Posterior cingulate gyrus (tissue), 11 donors: ENCODE data around the gene AP3S1.
"Not testable (repeated sequence)": the region's sequence is repeated elsewhere in the genome, so short reads cannot be mapped to it uniquely, and the experiment has no call there.

Source experiments
- DNase-seq, 10 donors: peaks; one replicate each; pipeline versions ENCODE4 v3.0.0 to v3.0.0-alpha.2; 2020 to 2021; ENCODE audit warnings: mixed read lengths in 3 of 10
- intact Hi-C: fragments of 100-400 bp; cut with DNase I; formaldehyde crosslinking; loops from one replicate; pipeline ENCODE4 v1.15.1; 2023

Gene AP3S1

DNA sequence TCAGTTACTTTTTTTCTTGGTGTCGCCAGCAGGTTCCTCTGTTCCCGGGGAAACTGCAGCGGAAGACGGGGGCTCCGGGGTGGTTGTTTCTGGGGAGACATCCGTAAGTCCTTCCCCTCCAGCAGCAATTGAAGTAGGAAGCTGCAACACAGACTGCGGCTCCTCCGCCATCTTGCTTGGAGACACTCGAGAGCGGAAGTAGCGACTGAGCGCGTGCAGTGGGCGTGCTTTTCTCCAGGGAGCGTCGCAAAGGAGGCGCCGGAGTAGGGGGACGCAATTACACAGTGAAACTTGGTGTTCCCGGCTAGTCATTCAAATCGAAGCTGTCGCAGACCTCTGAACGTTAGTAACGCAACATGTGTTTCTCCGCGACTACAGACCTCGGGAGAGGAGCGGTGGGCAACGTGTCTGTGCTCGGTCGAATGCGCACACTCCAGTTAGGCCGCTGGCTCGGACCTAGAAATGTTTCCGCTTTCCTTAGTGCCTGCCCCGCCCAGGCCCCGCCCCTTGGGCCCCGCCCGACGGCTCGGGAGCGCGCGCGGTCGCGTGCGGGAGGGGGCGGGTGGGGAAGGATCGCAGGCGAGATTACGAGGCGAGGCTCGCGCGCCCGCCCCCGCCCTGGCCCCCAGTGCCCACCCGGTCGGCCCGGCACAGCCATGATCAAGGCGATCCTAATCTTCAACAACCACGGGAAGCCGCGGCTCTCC is at the start of gene AP3S1, which contains the start of gene ATG12:
Gene AP3S1 (plus strand): TSS at position 554 of the 707 bp plus-strand sequence. CDS start 103 bp downstream, at position 657.
Gene ATG12 (minus strand): TSS at position 184 of the 707 bp plus-strand sequence. CDS start 13 bp downstream, at position 171.
- intact Hi-C loops = loop anchor here (1.0 to 10.0 kb wide), 2 partner anchors 215 to 233 kb away; partner anchors contain the start of gene TMED7

DNA sequence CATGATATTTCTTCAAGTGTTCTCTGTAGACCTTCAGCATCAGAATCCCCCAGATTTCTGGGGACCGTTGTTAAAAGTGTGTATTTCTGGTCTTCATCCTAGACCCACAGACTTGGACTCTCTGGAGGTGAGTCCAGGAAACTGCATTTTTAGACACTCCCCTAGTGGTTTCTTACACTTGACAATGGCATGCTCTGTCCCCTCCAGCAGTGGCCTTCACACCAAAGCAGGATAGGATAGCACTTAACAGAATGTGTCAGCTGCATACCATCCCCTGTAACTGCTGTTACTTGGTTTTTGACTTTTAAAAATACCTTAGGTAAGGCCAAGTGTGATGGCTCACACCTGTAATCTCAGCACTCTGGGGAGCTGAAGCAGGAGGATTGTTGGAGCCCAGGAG is 46.0 kb upstream of the AP3S1 start:
- DNase-seq = no peak
- intact Hi-C loops = no loop called here

More for the DNA sequence above, at the start of gene AP3S1, which contains the start of gene ATG12:
- DNase-seq = peak; percentile 85 to 98 (median 91)

DNA sequence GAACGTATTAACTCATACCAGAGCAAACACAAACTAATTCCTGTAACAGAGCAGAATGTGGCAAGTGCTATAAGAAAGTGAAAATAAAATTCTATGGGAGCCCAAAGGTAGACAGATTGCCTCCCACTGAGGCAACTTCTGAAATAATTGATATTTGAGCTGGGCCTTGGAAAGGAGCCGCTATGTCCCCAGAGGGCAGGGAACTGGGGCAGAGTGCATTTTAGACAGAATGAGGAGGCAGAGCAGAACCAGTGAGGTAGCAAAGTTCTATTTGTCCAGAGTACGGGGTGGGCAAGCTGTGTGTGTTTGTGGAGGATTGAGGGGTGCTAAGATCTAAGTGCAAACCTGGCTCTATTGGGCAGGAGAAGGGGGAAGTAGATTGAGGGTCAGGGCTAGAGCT is 45.1 kb upstream of the AP3S1 start:
- DNase-seq = no peak
- intact Hi-C loops = no loop called here

DNA sequence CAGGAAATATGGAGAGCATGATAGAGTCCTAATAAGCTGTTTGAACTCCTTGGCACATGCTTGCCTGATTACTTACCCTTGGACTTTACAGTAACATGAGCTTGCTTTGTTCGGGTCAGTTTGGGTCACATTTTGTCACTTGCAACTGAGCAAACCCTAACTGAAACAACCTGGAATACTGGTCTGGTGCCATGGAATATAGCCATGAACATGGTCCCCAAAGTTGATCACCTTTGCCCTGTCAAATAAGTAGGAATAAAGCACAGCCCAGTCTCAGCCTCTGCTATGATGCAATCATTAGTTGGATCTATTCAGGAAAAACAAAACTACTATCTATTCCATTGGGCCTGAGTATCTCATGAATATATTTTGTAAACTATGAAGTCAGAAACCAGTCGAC is 43.5 kb upstream of the AP3S1 start:
- intact Hi-C loops = no loop called here
- DNase-seq = no peak

DNA sequence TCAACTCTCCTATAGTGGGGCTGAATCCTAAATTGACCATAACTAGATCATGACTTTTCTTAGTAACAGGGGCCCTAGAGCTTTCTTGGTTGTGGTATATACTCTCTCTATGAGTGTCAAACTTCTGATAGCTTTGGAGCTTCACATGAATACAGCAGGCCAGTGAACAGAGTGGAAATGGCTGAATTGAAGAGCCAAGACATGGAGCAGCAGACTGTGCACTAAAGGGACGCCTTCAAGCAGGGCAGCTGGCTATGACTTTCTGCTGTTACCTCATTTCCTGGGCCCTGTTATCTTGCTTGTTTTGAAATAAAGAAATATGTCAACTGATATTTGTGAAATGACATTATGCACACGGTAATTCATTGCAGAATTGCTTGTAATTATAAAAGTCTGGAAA is 41.6 kb upstream of the AP3S1 start:
- intact Hi-C loops = no loop called here
- DNase-seq = no peak

DNA sequence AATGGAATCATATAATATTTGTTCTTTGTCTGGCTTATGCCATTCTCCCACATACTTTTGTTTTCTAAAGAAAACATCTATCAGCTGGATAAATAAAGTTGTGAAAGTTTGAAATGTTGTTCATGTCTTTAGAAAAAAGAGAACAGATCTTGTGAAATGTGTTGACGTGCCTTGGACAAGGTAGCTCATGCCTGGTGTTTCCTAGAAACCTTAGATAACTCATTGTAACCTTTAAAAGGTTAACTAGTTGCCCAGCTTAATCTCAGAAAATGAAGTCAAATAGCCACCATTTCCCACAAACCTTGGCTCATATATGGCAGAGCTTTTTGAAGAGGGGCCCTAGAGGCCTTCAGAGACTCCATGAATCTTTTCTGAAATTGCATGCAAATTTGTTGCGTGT is 40.6 kb upstream of the AP3S1 start:
- DNase-seq = no peak
- intact Hi-C loops = no loop called here

DNA sequence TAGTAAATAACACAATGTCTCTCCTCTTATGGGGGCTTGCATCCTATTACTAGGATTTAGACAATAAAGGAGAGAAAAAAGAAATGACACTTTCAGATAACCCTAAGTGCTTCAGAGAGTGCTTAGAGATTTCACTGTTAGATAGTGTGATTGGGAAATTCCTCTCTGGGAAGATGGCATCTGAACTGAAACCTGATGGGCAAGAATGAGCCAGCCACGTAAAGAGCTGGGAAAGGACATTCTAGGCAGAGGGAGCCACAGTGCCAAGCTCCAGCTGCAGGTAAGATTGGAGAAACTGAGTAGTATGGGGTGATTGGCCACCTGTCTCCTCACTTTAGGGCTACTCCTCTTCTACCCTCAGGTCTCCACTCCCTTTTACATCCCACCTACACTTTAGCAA is 39.8 kb upstream of the AP3S1 start:
- no peak for DNase-seq
- intact Hi-C loops = no loop called here

DNA sequence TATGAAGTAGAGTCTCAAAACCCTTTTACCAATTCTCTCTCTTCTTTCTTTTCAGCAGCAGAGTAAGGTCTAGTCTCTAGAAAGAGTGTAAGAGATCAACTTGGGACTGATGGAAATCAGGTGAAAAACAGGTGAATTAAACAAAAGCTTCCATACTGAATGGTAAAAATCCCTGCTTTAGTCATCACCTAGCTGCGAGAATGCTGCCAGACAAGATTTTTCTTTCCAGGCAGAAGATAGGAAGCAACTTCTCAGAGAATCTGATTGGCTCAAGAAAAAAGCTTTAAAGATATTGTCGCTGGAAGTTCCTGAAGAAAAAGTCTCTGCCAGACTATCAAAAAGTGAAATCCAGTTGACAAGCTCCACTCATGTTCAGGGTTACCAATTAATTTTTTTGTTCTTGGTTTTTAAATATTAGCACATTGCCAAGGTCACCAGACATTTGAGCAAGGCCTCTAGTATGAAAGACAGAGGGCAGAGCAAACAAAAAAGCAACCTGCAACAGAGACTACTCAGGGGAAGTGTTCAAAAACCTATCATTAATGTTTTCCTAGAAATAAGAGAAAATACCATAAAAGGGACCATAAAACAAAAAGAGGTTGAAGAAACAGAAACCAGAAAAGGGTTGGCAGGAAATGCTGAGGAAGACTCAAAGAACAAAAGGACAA is 34.6 kb upstream of the AP3S1 start:
- no peak for DNase-seq
- intact Hi-C loops = no loop called here

DNA sequence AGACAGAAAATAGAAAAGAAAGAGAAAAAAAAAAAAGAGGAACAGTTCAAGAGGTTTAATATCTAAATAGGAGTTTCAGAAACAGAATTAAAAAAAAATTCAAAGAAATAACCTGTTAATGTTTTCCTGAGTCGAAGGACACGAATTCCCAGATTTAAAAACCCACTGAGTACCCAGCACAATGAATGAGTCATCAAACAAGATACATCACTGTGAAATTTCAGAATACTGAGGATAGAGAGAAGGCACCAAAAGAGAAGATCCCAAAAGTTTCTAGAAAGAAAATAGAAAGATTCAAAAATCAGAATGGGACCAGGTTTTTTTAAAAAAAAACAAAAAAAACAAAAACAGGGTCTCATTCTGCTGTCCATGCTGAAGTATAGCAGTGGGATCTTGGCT is 34.1 kb upstream of the AP3S1 start:
- intact Hi-C loops = no loop called here
- no peak for DNase-seq

DNA sequence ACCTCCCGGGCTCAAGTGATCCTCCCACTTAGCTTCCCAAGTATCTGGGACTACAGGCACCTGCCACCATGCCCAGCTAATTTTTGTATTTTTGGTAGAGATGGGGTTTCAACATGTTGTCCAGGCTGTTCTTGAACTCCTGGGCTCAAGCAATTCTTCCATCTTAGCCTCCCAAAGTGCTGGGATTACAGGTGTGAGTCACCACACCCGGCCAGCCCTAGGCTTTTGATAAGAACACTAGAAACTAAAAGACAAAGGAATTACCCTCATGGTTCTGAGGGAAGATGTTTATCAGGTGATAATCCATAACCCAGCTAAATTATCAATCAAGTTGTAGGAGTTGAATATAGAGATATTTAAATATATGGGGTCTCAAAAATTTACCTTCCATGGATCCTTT is 33.7 kb upstream of the AP3S1 start:
- intact Hi-C loops, DNase-seq: not testable (repeated sequence)

DNA sequence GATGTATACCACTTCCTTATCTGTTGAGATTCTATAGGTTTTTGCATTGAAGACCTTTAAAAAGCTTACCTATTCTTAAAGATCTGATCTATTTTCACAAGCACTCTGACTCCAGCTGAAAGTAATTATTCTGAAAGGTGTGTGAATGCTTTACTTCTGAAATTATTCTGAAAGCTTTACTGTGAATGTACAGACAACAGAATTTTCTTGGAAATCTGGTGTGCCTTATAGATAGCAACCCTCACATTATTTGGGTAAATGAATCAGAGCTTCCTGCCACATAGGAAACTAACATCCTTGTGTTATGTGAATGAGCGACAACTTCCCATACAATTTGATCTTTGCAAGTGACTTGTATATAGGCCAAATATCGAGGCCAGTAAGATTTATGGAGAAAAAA is 31.8 kb upstream of the AP3S1 start:
- intact Hi-C loops = no loop called here

DNA sequence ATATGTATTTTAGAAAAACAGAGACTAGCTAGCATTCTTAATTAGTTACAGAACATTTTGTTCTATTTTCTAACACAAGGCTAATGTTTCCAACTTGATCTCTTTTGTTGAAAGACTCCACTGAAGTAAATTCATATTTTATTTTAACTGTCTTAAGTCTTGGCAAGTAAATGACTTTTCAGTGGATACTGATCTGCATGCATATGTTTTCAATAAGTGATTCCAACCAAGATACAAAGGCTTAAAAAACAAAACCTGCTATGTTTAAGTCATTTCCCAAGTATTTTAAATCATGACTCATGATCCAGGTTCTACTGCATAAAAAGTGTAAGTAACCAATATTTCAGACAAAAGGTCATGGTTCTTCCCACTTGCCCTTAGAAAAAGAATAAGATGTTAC is 31.0 kb upstream of the AP3S1 start:
- intact Hi-C loops = no loop called here
- DNase-seq = no peak

More for the DNA sequence above, 31.8 kb upstream of the AP3S1 start:
- no peak for DNase-seq

DNA sequence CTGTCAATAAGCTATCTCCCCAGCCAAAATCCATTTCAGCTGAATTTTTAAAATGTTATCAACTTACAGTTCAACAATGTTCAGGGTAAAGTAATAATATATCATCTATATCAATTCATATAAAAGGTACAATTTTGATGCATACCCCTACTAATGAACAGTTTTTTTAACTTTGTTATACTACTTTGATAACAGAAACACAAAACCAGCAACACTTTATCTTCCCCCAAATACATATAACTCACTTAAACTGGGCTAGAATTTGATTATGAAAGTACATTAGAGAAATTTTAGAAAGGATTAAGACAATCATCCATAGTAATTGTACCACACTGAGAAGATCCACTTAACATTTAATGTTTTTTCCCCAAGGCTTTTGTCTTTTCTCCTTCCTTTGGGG is 30.3 kb upstream of the AP3S1 start:
- DNase-seq = no peak
- intact Hi-C loops = no loop called here

DNA sequence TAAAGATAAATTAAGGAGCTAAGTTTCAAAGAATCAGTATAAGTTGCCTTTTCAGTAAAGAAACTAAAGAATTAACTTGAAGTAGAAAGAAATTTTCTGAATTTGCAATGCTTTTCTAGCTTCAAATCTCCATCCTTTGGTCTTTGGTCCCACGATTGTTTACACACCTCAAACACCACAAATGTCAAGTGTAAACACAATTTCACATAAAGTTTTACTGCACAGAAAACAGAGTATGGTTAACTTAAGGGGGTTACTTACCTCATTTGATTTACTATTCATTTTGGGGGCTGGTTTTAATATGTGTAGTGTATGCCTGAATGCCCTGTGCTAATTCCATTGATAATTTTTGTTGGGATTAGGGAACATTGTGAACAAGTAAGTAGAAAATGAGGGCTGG is 29.4 kb upstream of the AP3S1 start:
- intact Hi-C loops = no loop called here
- DNase-seq = no peak

DNA sequence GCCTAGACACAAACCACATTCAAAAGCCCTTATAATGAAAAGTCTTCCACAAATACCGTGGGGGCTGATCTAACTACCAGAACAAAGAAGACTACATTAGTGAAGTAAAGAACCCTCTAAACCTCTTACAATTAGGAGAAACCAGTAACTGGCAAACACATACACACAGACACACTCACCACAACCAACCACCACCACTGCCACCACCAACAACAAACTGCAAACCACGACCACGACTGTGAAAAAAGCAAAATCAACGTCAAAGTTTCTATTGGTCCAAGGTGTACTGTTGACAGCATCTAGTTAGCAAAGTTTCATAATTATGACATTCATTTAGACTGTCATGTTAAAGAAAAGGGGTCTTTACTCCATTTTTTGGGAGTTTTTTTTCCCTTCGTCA is 28.0 kb upstream of the AP3S1 start:
- intact Hi-C loops = no loop called here
- DNase-seq = no peak

DNA sequence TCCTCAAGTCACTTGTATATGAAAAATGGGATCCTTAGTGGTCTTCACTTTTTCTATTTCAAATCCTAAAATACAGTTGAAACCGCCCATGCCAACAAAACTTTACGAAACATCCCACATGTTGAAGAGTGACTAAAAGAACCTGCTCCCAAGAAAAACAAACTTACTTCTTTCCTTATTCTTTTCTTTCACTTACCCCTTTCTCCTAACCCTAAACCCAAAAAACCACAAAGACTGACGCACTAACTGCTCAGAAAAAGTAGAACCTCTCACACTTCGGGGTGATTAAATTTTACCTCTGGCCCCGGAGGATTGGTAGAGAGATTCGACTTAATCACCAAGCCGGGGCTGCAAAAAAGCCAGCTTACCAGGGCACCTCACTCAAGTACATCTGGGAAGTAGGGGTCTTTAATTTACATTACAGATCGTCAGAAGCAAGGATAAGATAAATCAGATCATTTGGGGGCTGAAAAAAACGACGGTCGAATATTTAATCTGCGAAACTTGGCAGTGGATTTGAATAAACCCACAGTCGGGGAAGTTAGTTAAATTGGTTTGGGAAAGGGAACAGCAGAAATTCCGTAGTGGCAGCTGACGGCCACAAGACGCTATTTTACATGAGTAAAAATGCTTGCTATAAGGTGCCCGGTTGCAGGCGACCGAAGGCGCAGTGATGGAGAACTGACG is 26.6 kb upstream of the AP3S1 start:
- DNase-seq = no peak
- intact Hi-C loops = no loop called here

DNA sequence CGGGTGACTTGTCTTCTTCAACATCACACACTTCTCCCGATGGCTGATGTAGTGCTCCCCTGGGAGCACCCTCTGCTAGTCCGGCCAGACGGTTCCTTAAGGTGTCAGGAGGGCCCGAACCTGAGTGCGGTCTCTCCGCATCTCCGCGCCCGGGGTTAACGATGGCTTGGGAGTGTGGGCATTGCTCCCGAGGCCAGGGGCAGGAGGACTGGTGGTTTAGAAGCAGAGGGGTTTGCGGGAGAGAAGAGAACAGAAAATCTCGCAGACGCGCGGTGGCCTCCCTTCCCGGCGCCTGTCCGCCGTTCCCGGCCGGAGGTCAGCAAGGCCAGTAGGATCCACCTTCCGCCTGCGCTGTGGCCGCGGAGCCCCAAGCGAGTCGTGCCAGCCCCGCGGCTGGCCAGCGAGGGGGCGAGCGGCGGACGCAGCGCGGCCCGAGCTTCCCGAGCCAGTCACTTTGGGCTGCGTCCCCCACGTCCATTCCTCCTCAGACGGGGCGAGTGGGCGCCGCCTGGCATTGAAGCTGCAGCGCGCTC is 26.0 kb upstream of the AP3S1 start:
- DNase-seq = peak in 8 of 10 donors; percentile 12 to 88 (median 28)
- intact Hi-C loops = no loop called here

DNA sequence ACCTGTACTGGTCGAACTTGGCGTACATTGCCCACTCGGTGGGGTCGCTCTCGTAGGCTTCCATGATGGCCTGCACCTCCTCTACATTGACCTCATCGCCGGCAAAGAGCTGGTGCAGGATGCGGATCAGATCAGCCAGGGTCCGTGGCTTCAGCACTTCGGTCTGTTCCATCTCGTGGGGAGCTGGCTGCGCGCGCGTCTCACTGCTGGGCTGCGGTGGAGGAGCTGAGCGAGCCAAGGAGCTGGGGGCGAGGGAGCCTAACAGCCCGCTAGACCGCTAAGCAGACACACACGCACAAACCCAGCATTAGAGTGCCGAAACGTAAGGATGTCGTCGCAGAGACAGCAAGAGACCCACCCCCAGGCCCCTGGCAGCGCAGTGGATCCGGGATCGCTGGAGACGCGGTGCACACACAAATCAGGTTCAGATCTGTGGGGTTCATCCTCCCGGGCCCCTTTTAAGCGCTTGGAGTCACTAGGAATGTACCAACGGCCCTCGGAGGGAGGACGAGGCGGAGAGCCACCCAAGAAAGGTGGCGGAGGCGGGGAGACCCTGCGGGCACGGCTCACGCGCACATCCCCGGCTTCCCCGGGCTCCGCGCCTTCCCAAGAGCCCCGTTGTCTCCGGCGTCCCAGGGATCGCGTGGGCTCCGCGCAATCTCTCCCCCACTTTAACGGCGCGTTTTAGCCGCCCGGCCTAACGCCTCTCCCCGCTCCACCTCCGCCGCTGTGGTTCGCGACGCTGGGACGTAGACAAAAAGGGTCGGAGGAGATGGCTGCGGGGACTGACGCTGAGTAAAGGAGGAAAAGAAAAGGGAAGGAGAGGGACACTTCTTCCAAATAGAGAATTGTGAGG is 25.3 kb upstream of the AP3S1 start, which contains the start of gene CDO1:
Gene CDO1 (minus strand): TSS at position 434 of the 856 bp plus-strand sequence. CDS start 262 bp downstream, at position 172.
- DNase-seq = peak; percentile 54 to 97 (median 82)
- intact Hi-C loops = no loop called here

DNA sequence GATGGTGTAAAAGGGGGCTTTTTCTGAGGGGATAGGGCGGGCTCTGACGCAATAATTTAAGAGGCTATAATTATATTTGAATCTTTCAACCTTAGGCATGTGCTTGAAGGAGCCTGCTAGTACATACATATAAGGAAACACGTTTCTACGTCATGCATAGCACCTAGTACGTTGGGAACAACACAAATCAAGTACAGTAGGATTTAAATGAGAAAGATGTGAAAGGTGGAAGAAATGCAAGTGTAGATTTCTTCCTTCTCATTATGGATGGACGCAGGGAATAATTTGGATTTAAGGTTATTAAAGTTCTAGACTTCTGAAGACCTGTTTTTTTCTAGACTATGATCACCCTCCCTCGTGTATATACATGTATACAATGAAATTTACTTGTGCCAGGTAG is 24.3 kb upstream of the AP3S1 start:
- no peak for DNase-seq
- intact Hi-C loops = no loop called here

DNA sequence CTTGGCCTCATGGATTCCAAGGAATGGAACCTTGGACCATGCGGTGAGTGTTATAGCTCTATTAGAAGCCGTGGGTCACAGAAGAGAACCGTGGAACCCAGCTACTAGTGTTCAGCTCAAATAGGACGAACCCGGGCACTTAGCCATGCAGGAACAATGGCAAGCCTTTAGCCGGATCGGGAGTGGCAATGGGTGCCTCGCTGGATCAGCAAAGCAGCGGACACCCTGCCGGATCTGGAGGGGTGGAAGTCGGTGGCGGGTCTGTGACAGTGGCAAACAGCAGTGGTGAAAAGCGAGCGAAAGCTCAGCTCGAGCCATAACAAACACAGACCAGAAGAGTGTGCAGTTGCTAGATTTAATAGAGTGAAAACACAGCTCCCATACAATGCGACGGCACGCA is 22.9 kb upstream of the AP3S1 start:
- peak in 3 of 10 donors; percentile 37 to 84 (median 49) for DNase-seq
- intact Hi-C loops = no loop called here
